ENCODE measurements around the gene PHAF1.

Gene PHAF1

GRCh38 chr16:67151431-67152097 lies 41.8 kb downstream of the PHAF1 start:
- Histone ChIP-seq H3K4me3 (ENCODE audit: insufficient read depth, low read depth, low read length, poor library complexity, severe bottlenecking) (no peak overlapping the region), H3K9me3 (ENCODE audit: control insufficient read depth, low read length) (no peaks in the 10 kb centered on the region), H3K27me3 (replicated peaks; ENCODE audit: control insufficient read depth, insufficient read depth, low read length, poor library complexity, severe bottlenecking) (no peaks in the 10 kb centered on the region), H3K4me1 (ENCODE audit: control insufficient read depth, insufficient read depth, low read length, poor library complexity, severe bottlenecking) (peaks cover 28% of the 10 kb centered on the region), H3K36me3 (ENCODE audit: control insufficient read depth, insufficient read depth, low read length) (peaks cover 10% of the 10 kb centered on the region), H3K27ac (ENCODE audit: insufficient read depth, low read length, poor library complexity, severe bottlenecking) (no peak overlapping the region)
- DNase-seq = no peak

DNA sequence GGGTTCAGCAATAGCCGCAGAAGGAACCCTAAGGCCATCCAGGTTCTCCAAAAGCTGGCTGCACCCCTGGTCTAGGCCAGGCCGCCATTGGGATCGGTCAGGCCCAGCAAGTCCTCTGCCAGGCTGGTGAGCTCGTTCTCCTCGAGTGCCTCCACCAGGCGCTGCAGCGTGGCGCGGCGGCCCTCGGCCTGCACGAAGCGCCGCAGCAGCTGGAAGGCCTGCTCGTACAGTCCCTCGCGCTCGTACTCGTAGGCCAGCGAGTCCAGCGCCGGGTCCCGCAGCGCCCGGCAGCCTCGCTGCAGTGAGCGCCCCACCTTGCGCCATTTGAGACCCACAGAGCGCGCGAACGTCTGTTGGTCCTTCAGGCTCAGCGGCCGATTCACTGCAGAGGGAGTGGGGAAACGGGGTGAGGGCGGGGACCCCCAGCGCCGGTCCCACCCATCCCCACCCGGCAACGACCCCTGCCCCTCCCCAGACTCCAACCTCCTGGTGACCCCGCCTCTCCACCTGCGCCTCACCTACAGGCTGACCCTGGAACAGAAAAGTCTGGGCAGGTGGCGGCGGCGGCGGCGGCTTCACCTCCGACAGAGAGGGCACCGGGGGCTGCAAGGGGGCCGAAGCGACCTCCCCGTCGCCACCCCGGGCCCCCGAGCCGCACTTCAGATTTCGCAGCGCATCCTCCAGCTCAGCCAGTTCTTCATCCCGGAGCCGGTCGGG lies 45.0 kb downstream of the PHAF1 start:
- Histone ChIP-seq H3K27ac (ENCODE audit: insufficient read depth, low read length, poor library complexity, severe bottlenecking) (no peak overlapping the region), H3K4me1 (ENCODE audit: control insufficient read depth, insufficient read depth, low read length, poor library complexity, severe bottlenecking) (peaks cover 53% of the 10 kb centered on the region), H3K9me3 (ENCODE audit: control insufficient read depth, low read length) (no peaks in the 10 kb centered on the region), H3K36me3 (ENCODE audit: control insufficient read depth, insufficient read depth, low read length) (no peaks in the 10 kb centered on the region), H3K27me3 (replicated peaks; ENCODE audit: control insufficient read depth, insufficient read depth, low read length, poor library complexity, severe bottlenecking) (no peaks in the 10 kb centered on the region), H3K4me3 (ENCODE audit: insufficient read depth, low read depth, low read length, poor library complexity, severe bottlenecking) (peak overlapping the region; percentile 31)
- DNase-seq = no peak

DNA sequence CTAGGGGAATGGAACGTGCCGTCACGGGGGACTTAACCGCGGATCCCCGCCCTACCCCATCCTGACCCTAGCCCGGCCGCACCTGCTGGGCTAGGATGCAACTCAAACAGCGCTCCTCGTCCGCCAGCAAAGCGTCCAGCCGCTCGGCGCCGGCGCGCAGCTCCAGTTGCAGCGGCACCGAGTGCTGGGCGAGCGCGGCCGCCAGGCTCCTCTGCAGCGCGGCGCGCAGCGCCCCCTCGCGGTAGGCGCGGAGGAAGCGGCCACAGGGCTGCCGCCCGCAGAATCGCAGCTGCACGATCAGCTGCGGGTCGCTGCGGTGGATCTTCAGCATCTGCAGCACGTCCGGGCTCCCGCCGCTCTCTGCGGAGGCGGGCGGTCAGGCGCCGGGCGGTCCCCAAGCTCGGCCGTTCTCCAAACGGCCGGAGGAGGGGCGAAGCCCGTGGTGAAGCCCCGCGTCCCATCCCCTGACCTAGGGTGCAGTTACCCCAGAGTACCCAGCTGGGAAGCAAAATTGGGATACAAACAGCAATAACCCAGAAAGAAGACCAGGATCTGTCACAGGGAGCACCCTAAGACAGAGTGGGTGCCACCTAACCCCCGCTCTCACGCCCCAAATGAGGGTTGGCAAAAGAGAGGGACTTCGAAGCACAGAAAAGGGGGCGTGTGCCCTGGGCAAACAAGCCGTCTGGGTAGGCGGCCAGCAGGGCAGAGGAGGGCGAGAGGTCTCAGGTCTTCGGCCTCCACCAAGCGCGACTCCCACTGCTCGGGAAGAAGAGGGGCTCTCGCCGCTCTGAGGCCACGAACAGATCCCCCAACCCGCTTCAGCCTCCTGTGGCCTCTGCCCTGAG lies 45.8 kb downstream of the PHAF1 start:
- Histone ChIP-seq H3K27me3 (replicated peaks; ENCODE audit: control insufficient read depth, insufficient read depth, low read length, poor library complexity, severe bottlenecking) (no peaks in the 10 kb centered on the region), H3K36me3 (ENCODE audit: control insufficient read depth, insufficient read depth, low read length) (no peaks in the 10 kb centered on the region), H3K9me3 (ENCODE audit: control insufficient read depth, low read length) (no peaks in the 10 kb centered on the region), H3K4me3 (ENCODE audit: insufficient read depth, low read depth, low read length, poor library complexity, severe bottlenecking) (peak overlapping the region; percentile 31), H3K4me1 (ENCODE audit: control insufficient read depth, insufficient read depth, low read length, poor library complexity, severe bottlenecking) (peaks cover 53% of the 10 kb centered on the region), H3K27ac (ENCODE audit: insufficient read depth, low read length, poor library complexity, severe bottlenecking) (peak overlapping the region; percentile 13)
- DNase-seq = peak; percentile 60 to 70 (median 60)

GRCh38 chr16:67156143-67156844 lies 46.6 kb downstream of the PHAF1 start:
- Histone ChIP-seq H3K9me3 (ENCODE audit: control insufficient read depth, low read length) (no peaks in the 10 kb centered on the region), H3K27ac (ENCODE audit: insufficient read depth, low read length, poor library complexity, severe bottlenecking) (no peak overlapping the region), H3K36me3 (ENCODE audit: control insufficient read depth, insufficient read depth, low read length) (no peaks in the 10 kb centered on the region), H3K4me1 (ENCODE audit: control insufficient read depth, insufficient read depth, low read length, poor library complexity, severe bottlenecking) (peaks cover 59% of the 10 kb centered on the region), H3K27me3 (replicated peaks; ENCODE audit: control insufficient read depth, insufficient read depth, low read length, poor library complexity, severe bottlenecking) (no peaks in the 10 kb centered on the region), H3K4me3 (ENCODE audit: insufficient read depth, low read depth, low read length, poor library complexity, severe bottlenecking) (no peak overlapping the region)
- DNase-seq = no peak

DNA sequence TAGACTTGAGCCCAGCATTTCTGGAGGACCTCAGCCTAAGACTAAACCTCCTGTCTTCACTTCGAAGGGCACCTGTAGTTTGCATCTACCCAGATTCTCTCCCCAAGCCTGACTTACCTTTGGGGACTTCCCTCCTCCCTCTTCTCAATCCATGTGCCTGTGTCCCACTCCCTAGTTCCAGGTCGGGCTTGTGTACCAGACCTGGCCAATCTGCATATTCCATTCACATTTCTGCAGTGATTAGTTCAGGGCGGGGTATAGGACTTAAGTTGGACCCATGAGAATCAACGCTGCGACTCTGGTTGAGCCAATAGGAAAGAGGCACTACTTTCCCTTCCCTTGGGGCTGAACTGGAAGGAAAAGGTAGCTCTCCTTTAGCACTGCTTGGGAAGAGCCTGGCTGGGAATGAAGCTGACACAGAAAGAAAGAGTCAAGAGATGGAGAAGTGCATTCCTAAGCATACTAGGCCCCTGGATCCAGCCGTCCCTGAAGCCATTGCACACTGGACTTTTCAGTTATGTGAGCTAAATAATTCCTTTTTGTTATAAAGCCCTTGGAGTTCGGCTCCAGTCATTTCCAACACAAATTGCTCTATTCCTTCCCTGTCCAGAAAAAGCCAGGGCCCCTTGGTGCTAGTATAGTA lies 47.5 kb downstream of the PHAF1 start:
- Histone ChIP-seq H3K36me3 (ENCODE audit: control insufficient read depth, insufficient read depth, low read length) (no peaks in the 10 kb centered on the region), H3K27me3 (replicated peaks; ENCODE audit: control insufficient read depth, insufficient read depth, low read length, poor library complexity, severe bottlenecking) (no peaks in the 10 kb centered on the region), H3K9me3 (ENCODE audit: control insufficient read depth, low read length) (no peaks in the 10 kb centered on the region), H3K4me3 (ENCODE audit: insufficient read depth, low read depth, low read length, poor library complexity, severe bottlenecking) (no peak overlapping the region), H3K4me1 (ENCODE audit: control insufficient read depth, insufficient read depth, low read length, poor library complexity, severe bottlenecking) (peaks cover 61% of the 10 kb centered on the region), H3K27ac (ENCODE audit: insufficient read depth, low read length, poor library complexity, severe bottlenecking) (peak overlapping the region; percentile 97)
- DNase-seq = no peak

DNA sequence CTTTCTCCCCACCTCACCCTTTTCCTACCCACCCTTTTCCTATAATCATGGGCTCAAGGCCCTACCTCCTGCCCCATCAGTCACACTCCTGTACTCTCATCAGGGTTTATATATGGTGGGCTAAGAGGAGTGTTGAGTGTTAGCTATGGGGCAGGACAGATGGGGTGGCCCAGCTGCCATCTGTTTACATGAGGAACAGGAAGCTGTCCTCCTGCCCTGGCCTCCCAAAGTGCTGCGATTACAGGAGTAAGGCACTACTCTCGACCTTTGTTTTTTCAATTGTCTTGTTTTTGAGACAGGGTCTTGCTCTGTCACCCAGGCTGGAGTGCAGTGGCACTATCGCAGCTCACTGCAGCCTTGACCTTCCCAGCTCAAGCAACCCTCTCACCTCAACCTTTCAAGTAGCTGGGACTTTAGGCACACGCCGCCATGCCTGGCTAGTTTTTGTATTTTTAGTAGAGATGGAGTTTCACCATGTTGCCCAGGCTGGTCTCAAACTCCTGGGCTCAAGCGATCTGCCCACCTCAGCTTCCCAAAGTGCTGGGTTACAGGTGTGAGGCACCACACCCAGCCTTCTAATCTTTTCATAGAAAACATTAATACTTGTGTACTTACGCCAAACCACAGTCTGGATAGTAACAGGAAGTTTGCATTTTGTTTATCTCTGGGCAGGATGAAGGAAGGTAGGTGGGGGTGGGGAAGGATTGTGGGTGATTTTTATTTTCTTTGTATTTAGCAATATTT lies 48.3 kb downstream of the PHAF1 start:
- Histone ChIP-seq H3K4me1 (ENCODE audit: control insufficient read depth, insufficient read depth, low read length, poor library complexity, severe bottlenecking) (peaks cover 70% of the 10 kb centered on the region), H3K27ac (ENCODE audit: insufficient read depth, low read length, poor library complexity, severe bottlenecking) (peak overlapping the region; percentile 97), H3K27me3 (replicated peaks; ENCODE audit: control insufficient read depth, insufficient read depth, low read length, poor library complexity, severe bottlenecking) (no peaks in the 10 kb centered on the region), H3K4me3 (ENCODE audit: insufficient read depth, low read depth, low read length, poor library complexity, severe bottlenecking) (peak overlapping the region; percentile 92), H3K9me3 (ENCODE audit: control insufficient read depth, low read length) (no peaks in the 10 kb centered on the region), H3K36me3 (ENCODE audit: control insufficient read depth, insufficient read depth, low read length) (no peaks in the 10 kb centered on the region)
- DNase-seq = no peak

- DNase-seq = peak; percentile 76 to 81 (median 77)
- H3K27ac ChIP-seq (ENCODE audit: insufficient read depth, low read length, poor library complexity, severe bottlenecking) = peak overlapping the region; percentile 97
- H3K4me1 ChIP-seq (ENCODE audit: control insufficient read depth, insufficient read depth, low read length, poor library complexity, severe bottlenecking) = peaks cover 74% of the 10 kb centered on the region
- H3K36me3 ChIP-seq (ENCODE audit: control insufficient read depth, insufficient read depth, low read length) = no peaks in the 10 kb centered on the region
- H3K27me3 ChIP-seq (replicated peaks; ENCODE audit: control insufficient read depth, insufficient read depth, low read length, poor library complexity, severe bottlenecking) = peaks cover 5% of the 10 kb centered on the region
- H3K9me3 ChIP-seq (ENCODE audit: control insufficient read depth, low read length) = no peaks in the 10 kb centered on the region
- H3K4me3 ChIP-seq (ENCODE audit: insufficient read depth, low read depth, low read length, poor library complexity, severe bottlenecking) = peak overlapping the region; percentile 92
Measured at GRCh38 chr16:67158637-67159600, 49.2 kb downstream of the PHAF1 start.

GRCh38 chr16:67161595-67162058 lies 51.9 kb downstream of the PHAF1 start:
- Histone ChIP-seq H3K4me3 (ENCODE audit: insufficient read depth, low read depth, low read length, poor library complexity, severe bottlenecking) (no peak overlapping the region), H3K4me1 (ENCODE audit: control insufficient read depth, insufficient read depth, low read length, poor library complexity, severe bottlenecking) (peaks cover 76% of the 10 kb centered on the region), H3K27ac (ENCODE audit: insufficient read depth, low read length, poor library complexity, severe bottlenecking) (no peak overlapping the region), H3K9me3 (ENCODE audit: control insufficient read depth, low read length) (no peaks in the 10 kb centered on the region), H3K36me3 (ENCODE audit: control insufficient read depth, insufficient read depth, low read length) (no peaks in the 10 kb centered on the region), H3K27me3 (replicated peaks; ENCODE audit: control insufficient read depth, insufficient read depth, low read length, poor library complexity, severe bottlenecking) (peaks cover 30% of the 10 kb centered on the region)
- DNase-seq = no peak
